Hematopoietic multipotent progenitor cell (in vitro differentiated cells): ENCODE data around the gene SPIRE1. TPM values are rescaled to one million over a fixed set of nuclear protein-coding genes. Genes with fewer than 3 reads are reported as not detected.
"Not testable (repeated sequence)": the region's sequence is repeated elsewhere in the genome, so short reads cannot be mapped to it uniquely, and the experiment has no call there.

Experiments
- DNase-seq, 3 donors: peaks; one replicate each; pipeline ENCODE4 v3.0.0-alpha.2; 2011 to 2015; ENCODE audit warnings: low read depth in 2 of 3, low spot score in 2 of 3
- total RNA-seq: library from RNA; depleted of rRNA; stranded (reverse); fragments of >200 nt; gene quantifications from one replicate; pipeline ENCODE4 v1.2.3, GENCODE V29; 2012

SPIRE1 gene
- total RNA-seq, 1 donor: 7.0 TPM

GRCh38 chr18:12604445-12605007 is 53.4 kb downstream of the SPIRE1 start:
- DNase-seq: no peak

DNA sequence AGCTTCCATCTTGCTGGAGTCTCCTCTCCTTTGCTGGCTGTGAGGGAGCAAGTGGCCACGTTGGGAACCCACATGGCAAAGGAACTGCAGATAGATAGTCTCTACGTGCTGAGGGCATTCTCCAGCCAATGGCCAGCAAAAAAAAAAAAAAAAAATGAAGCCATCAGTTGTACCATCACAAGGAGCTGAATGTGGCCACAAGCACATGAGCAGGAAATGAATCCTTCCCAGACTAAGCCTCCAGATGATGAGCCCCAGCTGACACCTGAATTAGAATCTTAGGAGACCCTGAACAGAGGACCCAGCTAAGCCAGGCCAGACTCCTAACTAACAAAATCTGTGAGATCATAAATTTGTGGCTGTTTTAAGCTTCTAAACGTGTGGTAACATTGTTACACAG is 57.9 kb downstream of the SPIRE1 start:
- DNase-seq: no peak

DNA sequence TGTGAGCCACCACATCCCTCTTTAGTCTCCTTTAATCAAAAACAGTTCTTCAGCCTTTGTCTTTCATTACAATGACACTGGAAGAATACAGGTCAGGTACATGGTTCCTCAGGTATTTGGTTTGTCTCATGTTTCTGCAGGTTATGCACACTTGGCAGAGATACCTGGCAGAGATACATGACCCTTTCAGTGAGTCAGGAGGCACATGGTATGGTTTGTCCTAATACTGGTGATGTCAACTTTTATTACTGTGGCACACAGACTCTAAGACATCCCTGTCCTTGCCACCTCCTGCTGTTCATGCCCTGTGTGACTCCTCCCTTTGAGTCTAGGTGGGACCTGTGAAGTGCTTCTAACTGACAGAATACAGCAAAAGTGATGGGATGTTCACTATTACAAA is 58.4 kb downstream of the SPIRE1 start:
- no peak for DNase-seq

- DNase-seq: peak in 2 of 3 donors; percentile 42 to 74
Measured at GRCh38 chr18:12598181-12598930, 59.6 kb downstream of the SPIRE1 start.

GRCh38 chr18:12597760-12598159 is 60.1 kb downstream of the SPIRE1 start:
- DNase-seq: no peak

DNA sequence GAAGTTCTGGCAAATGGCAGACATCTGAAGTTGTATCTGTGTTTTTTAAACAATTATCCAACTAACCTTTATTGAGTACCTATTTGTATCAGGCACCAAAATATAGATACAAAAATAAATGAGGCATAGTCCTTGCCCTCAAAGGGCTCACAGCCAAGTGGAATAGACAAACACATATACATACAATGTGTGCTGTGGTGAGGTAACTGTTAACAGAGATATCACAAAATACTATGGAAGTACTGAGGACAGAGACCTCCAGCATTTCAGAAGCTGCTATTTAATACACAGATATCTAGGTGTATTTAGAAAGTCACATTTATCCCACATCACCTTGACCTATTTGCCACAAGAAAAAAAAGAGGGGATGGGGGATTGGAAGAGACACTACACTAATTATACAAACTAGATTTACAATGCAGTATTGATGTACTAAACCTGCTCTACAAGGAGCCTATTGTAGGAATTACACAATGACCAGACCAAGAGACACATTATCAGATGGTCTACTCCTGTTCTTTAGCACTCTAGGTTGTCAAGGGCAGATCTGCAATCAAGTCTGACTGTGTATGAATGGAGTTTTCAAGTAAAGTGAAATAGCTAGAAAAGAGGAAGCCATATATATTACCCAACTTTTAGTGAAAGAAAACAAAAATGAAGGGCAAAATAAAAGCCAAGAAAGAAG is 62.2 kb downstream of the SPIRE1 start:
- peak in 1 of 3 donors; percentile 45 for DNase-seq

DNA sequence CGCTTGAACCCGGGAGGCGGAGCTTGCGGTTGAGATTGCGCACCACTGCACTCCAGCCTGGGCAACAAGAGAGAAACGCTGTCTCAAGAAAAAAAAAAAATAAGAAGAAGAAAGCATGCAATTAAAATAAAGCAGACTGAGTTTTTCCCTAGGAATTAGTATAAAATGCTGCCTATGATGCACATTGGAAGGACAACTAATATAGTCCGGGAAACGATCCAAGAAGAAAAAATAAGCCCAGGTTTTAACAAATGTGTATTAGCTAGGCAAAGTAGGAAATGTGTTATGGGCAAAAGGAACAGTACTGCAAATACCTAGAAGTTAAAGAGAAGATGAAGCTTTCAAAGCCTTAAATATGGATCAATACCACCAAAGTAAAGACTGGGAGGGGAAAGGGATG is 64.0 kb downstream of the SPIRE1 start:
- no peak for DNase-seq

DNA sequence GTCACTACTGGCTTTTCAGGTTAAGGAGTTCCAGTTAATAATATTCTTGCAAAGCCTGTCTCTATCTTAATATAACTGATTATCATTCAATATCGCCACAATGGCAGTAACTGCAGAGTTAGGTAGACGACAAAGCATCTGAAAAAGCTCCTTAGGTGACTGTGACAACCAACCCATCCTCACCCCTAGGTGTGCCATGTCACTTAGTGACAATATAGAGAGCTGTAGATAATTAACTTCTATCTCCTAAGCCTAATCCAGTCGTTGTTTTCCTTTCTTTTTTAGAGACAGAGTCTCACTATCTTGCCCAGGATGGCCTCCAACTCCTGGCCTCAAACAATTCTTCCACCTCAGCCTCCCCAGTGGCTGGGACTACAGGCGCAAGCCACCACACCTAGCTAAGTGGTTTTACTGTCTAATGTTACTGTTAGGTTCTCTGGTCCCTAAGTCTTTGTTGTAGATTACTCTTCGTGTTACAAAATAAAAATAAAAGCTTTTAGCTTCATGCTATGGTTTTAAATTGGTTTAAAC is 65.2 kb downstream of the SPIRE1 start:
- no peak for DNase-seq

DNA sequence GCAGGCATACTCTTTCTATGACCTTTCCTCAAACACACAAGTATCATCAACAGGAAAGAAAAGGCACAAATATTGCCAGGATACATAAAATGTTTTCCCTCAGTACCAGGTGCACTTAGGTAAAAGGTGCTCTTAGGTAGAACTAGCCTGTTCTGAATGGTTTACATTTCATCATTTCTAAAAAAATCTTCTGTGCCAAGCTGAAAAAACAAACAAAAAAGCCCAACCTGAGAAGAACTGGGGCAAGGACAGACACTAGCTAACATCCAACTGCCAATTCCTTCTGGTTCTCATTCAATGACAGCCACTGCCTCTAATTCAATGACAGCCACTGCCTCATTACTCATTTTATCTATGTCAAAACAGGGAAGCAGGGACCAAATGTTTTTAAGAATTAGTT is 68.5 kb downstream of the SPIRE1 start:
- DNase-seq: no peak

DNA sequence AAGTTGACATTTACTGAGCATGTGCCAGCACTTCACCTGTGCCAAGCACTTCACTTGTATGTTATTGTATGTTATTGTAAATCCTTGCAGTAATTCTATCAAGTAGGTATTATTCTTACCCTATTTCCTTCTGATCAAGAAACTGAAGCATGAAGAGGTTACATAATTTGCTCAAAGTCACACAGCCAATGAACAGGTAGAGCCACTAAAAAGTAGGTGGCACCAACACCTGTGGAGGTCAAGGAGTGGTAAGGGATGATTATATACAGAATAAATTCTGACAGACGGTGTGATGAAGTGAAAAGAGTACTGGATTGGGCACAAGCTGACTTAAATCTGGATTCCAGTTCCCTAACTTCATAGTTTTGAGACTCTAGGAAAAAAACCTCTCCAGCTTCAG is 71.0 kb downstream of the SPIRE1 start:
- DNase-seq: no peak

GRCh38 chr18:12585218-12585617 is 72.7 kb downstream of the SPIRE1 start:
- DNase-seq: no peak

- DNase-seq: no peak
Measured at GRCh38 chr18:12580630-12581342, 77.1 kb downstream of the SPIRE1 start.

DNA sequence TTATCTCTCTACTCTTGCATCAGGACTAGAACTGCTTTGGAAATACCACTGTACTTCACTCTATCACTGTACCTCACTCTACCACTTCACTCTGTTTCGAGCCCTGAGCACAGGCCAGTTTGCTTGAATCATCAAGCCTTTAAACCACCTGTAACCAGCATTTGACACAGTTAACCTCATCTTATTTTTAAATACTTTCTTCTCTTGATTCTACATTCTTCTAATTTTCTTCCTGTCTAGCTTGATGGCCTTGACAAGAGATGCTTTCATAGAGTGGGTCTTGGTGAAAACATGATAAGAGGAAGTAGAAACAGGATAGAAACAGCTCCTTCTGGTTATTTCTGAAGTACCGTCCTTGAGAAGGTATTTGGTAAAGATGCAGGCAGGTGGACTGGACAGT is 78.1 kb downstream of the SPIRE1 start:
- DNase-seq: no peak

DNA sequence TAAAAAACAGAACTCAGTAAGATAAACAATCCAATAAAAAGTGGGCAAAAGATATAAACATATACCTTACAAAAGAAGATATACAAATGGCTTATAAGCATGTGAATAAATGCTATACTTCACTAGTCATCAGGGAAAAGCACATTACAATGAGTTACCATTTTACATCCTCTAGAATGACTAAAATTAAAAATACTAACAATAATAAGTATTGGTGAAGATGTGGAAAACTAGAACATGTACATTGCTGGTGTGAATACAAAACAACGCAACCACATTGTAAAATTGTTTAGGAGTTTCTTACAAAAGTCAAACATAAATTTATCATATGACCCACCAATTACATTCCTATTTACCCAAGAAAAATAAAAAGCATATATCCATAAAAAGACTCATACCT is 80.1 kb downstream of the SPIRE1 start:
- no peak for DNase-seq

- no peak for DNase-seq
Measured at GRCh38 chr18:12574494-12575185, 83.3 kb downstream of the SPIRE1 start.

DNA sequence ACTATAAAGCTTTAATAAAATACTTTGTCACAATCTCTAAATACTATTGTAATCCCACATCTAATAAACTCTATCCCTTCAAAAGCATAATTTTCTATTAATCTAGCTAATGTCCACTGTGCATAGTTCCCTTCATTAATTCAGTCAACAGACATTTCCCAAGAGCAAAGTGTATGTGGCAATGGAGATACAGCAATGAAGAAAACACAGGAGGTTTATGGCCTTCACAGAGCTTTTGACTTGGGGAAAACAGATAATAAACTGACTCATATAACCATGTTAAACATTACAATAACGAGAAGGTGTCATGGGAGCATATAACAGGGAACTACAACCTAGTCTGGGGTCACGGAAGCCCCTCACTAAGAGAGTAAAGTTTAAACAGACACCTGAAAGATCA is 86.3 kb downstream of the SPIRE1 start:
- no peak for DNase-seq

GRCh38 chr18:12569791-12570190 is 88.1 kb downstream of the SPIRE1 start:
- DNase-seq: no peak

DNA sequence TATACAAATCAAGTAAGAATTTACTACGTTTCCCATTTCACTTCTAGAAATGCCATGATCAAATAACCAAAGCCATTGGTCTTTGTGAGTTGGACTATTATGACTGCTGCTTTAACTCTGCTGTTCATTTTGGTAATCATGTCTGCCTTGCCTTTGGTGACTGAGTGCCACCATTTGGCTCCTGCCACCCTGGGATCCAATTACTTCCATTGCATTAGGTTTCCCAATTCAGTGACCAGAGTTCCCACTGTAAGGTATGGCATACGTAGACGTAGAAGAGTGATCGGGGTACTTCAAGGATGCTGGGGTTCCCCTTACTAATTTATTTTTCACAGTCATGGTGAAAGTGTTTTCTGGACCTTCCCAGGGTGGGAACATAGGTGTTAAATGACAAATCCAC is 90.1 kb downstream of the SPIRE1 start:
- DNase-seq: no peak

GRCh38 chr18:12564861-12565260 is 93.0 kb downstream of the SPIRE1 start:
- no peak for DNase-seq

DNA sequence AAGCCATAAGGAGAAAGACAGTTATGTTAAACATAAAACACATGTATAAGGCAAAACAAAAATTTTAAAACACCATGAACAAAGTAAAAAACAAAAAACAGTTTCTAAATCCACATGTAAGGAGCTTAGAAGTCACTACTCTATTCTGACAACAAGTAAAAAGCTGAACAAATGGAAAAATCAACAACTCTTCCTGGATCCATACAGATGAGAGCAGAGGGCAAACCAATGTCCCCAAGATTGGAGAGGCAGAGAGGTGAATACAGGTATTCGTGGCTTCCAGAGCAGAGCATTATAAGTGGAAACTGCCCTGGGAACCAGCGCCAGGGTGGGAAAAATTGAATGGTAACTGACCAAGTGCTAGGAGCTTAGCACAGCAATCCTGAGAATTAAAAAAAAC is 93.5 kb downstream of the SPIRE1 start:
- no peak for DNase-seq

DNA sequence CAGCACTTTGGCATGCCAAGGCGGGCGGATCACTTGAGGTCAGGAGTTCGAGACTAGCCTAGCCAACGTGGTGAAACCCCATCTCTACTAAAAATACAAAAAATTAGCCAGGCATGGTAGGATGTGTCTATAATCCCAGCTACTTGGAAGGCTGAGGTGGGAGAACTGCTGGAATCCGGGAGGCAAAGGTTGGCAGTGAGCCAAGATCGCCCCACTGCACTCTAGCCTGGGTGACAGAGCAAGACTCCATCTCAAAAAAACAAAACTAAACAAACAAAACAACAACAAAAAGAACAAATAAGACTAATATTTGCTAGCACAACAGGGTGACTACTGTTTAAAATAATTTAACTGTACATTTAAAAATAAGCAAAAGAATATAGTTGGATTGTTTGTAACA is 97.3 kb downstream of the SPIRE1 start:
- not testable (repeated sequence) for DNase-seq
